Measurements from ENCODE around the gene ZFYVE26.

Gene ZFYVE26

DNA sequence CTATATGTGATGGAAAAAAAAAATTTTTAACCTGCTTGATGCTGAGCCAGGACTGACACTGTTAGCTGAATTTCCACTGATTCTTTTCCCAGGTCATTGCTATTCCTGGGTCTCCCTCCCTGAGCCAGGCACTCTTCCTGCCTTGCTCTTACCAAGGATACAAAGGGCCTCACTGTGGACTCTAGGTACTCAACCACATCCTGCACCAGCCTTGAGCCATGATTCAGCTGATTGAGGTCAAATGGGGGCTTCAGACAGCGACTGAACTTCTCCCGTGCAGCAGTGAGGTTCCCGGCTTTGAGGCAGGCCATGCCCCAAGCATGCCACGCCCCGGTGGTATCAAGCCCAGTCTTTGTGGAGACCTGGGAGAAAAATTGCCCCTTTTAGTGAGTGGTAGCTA lies 54.3 kb downstream of the ZFYVE26 start:
- TF ChIP-seq, protein P1, sequence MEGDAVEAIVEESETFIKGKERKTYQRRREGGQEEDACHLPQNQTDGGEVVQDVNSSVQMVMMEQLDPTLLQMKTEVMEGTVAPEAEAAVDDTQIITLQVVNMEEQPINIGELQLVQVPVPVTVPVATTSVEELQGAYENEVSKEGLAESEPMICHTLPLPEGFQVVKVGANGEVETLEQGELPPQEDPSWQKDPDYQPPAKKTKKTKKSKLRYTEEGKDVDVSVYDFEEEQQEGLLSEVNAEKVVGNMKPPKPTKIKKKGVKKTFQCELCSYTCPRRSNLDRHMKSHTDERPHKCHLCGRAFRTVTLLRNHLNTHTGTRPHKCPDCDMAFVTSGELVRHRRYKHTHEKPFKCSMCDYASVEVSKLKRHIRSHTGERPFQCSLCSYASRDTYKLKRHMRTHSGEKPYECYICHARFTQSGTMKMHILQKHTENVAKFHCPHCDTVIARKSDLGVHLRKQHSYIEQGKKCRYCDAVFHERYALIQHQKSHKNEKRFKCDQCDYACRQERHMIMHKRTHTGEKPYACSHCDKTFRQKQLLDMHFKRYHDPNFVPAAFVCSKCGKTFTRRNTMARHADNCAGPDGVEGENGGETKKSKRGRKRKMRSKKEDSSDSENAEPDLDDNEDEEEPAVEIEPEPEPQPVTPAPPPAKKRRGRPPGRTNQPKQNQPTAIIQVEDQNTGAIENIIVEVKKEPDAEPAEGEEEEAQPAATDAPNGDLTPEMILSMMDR (IDR thresholded peaks at IDR 0.05; ENCODE audit: borderline replicate concordance, control extremely low read depth, extremely low read depth, insufficient read depth, missing control alignments): no peak
- in situ Hi-C loops (cut with MboI; ENCODE audit: low sequenced_read_pairs, unreplicated experiment): no loop called here
- no peak for DNase-seq (ENCODE audit: low spot score)

- in situ Hi-C loops (cut with MboI; ENCODE audit: low sequenced_read_pairs, unreplicated experiment): no loop called here
- TF ChIP-seq, protein P1 (IDR thresholded peaks at IDR 0.05; ENCODE audit: borderline replicate concordance, control extremely low read depth, extremely low read depth, insufficient read depth, missing control alignments): no peak
- no peak for DNase-seq (ENCODE audit: low spot score)
Measured at GRCh38 chr14:67759916-67760315, 56.5 kb downstream of the ZFYVE26 start.

- TF ChIP-seq, protein P1 (IDR thresholded peaks at IDR 0.05; ENCODE audit: borderline replicate concordance, control extremely low read depth, extremely low read depth, insufficient read depth, missing control alignments): no peak
- in situ Hi-C loops (cut with MboI; ENCODE audit: low sequenced_read_pairs, unreplicated experiment): no loop called here
- DNase-seq (ENCODE audit: low spot score): no peak
Measured at GRCh38 chr14:67757175-67757574, 59.2 kb downstream of the ZFYVE26 start.

- TF ChIP-seq, protein P1 (IDR thresholded peaks at IDR 0.05; ENCODE audit: borderline replicate concordance, control extremely low read depth, extremely low read depth, insufficient read depth, missing control alignments): no peak
- no peak for DNase-seq (ENCODE audit: low spot score)
- in situ Hi-C loops (cut with MboI; ENCODE audit: low sequenced_read_pairs, unreplicated experiment): no loop called here
Measured at GRCh38 chr14:67756496-67756895, 59.9 kb downstream of the ZFYVE26 start.

- TF ChIP-seq, protein P1 (IDR thresholded peaks at IDR 0.05; ENCODE audit: borderline replicate concordance, control extremely low read depth, extremely low read depth, insufficient read depth, missing control alignments): no peak
- no peak for DNase-seq (ENCODE audit: low spot score)
- in situ Hi-C loops (cut with MboI; ENCODE audit: low sequenced_read_pairs, unreplicated experiment): no loop called here
Measured at GRCh38 chr14:67749341-67750084, 66.9 kb downstream of the ZFYVE26 start.

DNA sequence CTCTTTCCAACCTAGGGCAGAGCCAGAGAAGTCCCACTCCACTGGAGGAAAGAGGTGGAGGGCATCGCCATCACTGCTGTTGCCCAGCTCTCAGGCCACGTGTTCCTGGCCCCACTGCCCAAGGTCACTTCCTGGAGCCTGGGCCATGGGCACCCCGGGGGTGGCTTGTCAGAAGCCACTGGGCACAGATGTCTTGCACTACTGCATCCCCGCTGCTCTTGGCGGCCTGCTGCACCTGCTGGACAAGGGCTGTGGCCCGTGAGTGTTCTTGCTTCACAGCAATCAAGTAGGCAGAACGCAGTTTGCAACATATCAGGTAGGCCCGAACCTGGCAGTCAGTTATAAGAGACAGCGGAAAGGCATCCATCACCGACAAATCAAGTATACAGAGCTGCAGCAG lies 68.1 kb downstream of the ZFYVE26 start:
- in situ Hi-C loops (cut with MboI; ENCODE audit: low sequenced_read_pairs, unreplicated experiment): no loop called here
- TF ChIP-seq, protein P1 (IDR thresholded peaks at IDR 0.05; ENCODE audit: borderline replicate concordance, control extremely low read depth, extremely low read depth, insufficient read depth, missing control alignments): no peak
- DNase-seq (ENCODE audit: low spot score): no peak

Measured in GM13976 (cell line).